CD4-positive, alpha-beta T cell treated with Interleukin-15 for 4 hours (primary cell): ENCODE results near the gene NELL1.
"Not testable (repeated sequence)": the region's sequence is repeated elsewhere in the genome, so short reads cannot be mapped to it uniquely, and the experiment has no call there.

Experiments
- DNase-seq: peaks from one replicate; pipeline ENCODE4 v3.0.0-alpha.2; 2020; ENCODE audit warnings: low spot score

NELL1 gene

DNA sequence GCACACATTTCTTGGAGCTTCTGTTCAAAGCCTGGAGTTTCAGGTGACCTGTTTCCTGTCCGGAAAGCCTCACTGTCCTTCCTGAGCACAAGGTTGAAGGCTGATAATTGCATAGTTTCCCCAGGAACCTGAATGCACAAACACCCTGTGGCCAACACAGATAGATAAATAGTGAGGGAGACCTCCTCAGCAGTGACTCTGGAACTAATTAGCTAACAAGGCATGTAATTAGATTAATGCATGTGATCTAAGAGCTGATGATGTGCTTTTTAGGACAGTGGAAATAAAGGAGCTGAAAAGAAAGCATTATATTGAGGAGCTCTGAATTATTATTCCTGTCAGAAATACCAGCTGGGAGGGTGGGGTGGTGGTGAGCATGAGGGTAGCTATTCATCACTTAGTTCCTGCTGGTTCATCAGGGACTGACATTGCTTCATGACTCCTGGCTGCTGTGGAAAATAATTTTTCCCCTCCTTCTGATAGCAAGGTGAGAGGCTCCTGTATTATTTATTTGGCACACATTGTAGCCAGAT lies 101.1 kb downstream of the NELL1 start:
- no peak for DNase-seq

DNA sequence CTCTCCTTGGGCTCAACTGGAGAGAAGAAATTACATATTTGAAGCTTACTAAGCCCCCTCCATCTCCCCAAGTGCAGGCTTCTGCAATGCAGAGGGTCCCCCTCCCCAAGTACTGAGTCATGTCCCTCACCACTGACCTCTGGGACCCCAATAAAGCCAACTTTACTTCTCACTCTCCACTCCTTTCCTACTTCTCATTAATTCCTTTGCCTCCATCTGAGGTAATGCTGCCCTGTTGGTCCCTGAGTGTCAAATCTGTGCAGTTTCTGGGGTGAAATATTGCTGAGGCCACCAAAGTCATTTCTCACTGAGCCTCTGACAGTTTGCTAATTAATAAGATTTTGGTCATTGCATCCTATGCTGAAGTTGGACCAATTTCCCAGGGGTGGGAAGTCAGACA lies 101.6 kb downstream of the NELL1 start:
- DNase-seq: no peak

- no peak for DNase-seq
These were observed 102.3 kb downstream of the NELL1 start for GRCh38 chr11:20771681-20772080.

DNA sequence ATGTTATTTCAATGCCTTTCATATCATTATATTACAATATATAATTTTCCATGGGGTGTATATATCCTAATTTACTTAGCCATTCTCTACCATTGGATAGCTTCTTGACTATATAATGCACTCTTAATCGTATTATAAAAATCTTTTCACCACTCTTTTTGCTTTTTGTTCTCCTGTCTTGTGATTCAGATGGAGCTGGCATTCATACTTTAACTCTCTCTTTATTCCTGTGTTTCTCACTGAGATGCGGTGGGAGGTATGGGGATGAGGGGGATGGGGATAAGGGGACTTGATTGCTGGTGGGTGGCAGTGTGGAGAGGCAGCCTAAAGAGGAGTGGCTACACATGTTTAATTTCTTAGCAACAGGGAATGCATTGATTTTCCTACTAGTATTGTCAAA lies 105.9 kb downstream of the NELL1 start:
- no peak for DNase-seq

DNA sequence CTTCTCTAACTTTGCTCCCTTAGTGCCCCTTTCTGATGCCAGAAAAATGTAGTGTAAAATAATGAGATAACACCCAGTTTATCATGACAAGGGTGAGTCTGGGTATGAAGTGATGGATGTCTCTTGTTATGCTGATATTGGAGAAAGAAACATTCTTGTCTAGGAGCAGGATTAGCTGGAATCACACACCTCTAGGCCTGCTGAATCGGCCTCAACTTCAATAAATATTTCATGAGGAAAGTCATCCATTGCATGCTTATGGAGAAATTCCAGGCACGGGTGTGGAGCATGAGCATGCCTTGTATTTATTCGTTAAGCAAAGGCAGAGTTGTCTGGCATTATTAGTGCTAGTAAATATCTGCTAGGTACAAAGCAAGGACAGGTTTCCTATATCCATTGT lies 113.4 kb downstream of the NELL1 start:
- no peak for DNase-seq

- no peak for DNase-seq
These were observed 113.8 kb downstream of the NELL1 start for GRCh38 chr11:20783220-20783619.

DNA sequence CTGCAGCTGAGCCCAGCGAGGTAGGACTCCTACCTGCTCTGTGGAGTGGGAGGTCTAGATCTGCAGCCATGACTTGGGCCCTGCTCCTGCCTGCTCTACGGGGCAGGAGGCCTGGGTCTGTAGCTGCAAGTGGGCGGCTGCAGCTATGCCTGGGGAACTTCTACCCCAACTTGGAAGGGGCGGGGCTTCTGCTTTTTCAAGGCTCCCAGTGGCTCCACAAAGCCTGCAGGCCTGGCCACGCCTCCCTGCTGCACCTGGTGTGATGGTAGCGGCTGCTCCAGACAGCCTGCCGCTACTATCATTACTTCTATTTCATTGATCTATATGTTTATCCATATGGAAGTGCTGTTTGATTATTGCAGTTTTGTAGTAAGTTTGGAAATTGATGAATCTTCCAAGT lies 121.2 kb downstream of the NELL1 start:
- no peak for DNase-seq

GRCh38 chr11:20795005-20795404 lies 125.6 kb downstream of the NELL1 start:
- DNase-seq: no peak

- no peak for DNase-seq
These were observed 138.9 kb downstream of the NELL1 start for GRCh38 chr11:20808328-20808727.

GRCh38 chr11:20821046-20821445 lies 151.7 kb downstream of the NELL1 start:
- DNase-seq: no peak

DNA sequence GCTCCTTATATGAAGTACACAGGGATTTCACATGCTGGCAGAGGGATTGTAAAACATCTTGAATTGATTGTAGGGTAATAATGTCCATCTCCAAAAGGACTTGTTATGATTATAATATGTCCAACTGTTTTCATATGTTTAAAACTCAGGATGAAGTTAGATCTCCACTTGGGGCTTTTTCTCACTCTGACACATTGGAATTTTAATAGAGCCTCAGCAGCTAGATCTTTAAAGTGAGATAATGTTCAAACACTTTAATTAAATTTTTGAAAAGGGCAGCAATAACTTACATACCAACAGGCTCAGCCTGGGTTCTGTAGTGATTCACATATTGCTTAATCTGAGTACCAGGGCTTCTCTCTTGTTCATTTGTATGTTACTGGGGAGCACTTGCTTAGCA lies 152.1 kb downstream of the NELL1 start:
- DNase-seq: no peak

DNA sequence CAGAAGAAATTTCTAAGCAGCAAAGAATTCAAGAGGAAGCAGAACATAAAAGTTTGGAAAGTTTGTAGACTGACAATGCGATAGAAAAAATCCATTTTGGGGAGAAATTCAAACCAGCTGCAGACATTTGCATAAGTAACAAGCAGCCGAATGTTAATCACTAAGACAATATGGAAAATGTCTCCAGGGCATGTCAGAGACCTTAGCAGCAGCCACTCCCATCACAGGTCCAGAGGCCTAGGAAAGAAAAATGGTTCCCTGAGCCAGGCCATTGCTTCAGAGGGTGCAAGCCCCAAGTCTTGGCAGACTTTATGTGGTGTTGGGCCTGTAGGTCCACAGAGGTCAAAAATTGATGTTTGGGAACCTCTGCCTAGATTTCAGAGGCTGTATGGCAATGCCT lies 155.4 kb downstream of the NELL1 start:
- no peak for DNase-seq

- no peak for DNase-seq
These were observed 166.2 kb downstream of the NELL1 start for GRCh38 chr11:20835561-20835960.

DNA sequence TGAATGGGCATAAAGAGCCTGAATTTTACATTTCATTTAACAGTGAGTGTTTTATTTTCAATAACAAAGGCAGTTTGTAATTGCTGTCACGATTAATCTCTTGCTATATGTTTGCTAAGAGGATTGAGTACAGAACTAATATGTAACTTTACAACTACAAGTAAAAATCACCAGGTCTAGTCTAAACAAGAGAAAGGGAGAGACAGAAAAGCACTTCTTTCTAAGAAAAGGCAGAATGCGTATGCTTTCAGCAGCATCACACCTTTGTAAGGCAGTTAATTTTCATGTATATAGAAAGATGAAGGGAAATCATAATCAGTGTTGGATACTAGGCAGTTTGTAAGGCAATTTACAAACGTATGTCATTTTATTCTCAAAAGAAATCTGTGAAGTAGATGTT lies 169.8 kb downstream of the NELL1 start:
- DNase-seq: no peak

DNA sequence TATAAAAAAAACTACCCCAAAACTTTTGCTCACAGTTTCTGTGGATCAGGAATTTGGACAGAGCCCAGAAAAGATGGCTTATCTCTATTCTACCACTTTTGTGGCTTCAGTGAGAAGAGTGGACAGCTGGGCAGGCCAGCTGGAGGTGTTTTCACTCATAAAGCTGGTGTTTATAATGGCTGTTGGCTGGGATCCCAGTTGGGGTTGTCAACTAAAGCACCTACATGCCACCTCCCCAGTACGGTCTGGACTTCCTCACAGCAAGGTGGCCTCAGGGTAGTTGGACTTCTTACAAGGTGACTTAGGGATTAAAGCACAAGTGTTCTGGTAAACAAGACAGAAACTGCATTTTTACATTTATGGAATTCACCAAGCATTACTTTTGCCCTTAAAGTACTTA lies 171.0 kb downstream of the NELL1 start:
- no peak for DNase-seq

GRCh38 chr11:20844216-20844615 lies 174.8 kb downstream of the NELL1 start:
- no peak for DNase-seq

GRCh38 chr11:20844630-20845029 lies 175.2 kb downstream of the NELL1 start:
- DNase-seq: no peak

DNA sequence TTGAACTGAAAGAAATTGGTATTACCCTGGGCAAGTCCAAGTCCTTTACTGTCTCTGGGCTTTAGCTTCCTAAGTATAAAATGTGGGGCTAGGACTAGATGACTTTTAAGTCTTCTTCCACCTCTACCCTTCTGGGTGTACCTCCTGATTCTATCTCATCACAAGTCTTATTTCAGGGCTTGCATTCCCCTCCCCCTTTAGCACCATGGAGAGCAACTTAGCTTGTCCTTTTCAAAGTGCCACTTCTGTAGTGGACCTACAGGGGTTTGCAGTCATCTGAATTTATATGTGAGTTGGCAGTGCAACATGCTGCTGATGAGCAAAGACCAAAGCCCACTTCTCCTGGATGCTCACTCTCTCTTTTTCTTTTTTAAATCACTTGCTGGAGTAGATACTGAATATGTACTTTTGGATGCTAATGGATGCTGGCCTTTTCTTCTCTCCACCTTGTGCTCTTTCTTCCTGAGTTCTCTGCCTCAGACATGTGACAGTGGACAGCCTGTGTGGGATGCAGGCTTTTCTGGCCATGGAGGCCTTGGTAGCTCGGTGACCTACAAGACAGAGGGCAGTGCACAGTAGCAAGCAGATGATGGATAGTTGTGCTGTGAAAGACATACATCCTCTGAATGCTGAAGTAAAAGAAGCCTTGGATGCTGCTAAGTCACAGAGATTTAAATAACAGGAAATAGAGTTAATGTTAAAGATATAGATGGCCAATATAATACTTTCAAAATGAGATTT lies 185.0 kb downstream of the NELL1 start:
- no peak for DNase-seq

DNA sequence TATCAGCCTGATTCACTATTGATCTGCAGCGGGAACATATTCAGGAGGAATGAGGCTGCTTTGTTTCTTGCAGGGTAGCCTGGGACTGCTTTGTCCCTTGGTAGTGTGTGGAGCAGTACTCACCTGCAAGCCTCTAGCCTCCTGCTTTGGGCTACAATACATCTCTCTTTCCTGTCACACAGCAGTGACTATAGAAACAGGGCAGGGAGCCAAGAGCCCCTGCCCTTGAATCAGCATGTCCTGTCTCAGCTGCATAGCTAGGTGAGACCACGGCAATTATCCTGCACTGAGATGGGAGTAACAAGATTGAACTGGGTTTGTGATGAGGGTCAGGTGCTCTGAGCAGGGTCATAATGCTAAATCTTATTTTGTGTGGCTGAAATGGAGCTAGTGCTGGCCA lies 191.9 kb downstream of the NELL1 start:
- DNase-seq: no peak

GRCh38 chr11:20862263-20862662 lies 192.9 kb downstream of the NELL1 start:
- DNase-seq: not testable (repeated sequence)

- no peak for DNase-seq
These were observed 195.2 kb downstream of the NELL1 start for GRCh38 chr11:20864628-20865027.

DNA sequence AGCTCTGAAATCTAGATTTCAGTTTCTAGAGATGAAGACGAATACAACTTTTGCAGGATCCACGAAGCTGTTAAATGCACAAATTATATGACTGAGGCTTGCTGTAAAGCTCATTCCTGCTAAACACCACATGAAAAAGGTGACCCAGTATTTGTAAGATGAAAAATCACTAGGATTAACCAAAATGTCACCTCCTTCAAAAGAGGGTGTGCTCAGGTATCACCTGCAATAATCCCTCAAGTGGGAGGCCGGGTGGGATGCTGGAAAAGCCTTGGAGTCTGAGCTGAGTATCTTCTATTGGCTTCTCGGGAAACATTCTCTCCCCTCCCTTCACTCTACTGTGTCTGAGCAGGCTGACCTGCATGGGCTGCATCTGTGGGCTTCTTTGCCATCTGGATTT lies 195.8 kb downstream of the NELL1 start:
- DNase-seq: no peak

DNA sequence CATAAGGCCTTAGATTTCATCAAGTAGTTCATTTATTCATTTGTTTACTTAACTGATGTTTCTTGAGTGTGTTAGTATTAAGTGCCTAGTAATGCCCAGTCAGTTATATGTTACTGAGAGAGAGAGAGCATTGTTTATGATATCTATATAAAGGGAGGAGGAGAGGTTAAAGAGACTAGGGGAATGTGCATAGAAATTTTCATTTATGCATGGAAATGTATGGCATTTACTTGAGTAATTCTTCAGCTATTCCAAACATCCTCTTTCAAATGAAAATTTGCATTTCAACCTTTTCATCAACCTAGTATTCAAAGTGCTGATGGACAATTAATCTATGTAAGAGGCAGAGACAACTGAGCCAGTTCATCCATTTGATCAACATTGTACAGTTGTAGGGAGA lies 199.7 kb downstream of the NELL1 start:
- DNase-seq: no peak

DNA sequence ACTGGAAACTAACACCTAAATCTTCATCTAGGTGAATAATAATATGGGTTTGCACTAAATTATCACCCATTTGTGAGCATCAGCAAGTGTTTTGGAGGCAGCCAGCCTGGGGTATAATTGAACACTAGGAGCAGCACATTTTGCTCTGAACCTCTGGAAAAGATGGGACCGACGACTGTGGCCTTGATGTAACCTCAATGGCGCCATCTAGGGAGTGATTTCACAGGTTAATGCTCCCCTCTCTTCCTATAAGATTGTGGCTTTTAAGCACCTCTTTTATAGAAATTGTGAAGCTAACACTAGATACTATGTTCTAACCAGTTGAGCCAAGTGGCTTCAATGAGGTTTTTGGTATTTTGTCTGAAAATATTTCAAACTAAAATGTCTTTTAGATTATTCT lies 203.7 kb downstream of the NELL1 start:
- DNase-seq: no peak
